Ishikawa (cell line): ENCODE data around the gene EYS.

Experiments used
- CEBPB ChIP-seq: IDR thresholded peaks from 2 replicates; pipeline ENCODE4 v1.6.1; 2012
- CREB1 ChIP-seq: IDR thresholded peaks from 2 replicates; pipeline ENCODE4 v1.6.1; 2012; ENCODE audit warnings: low read depth
- EGR1 ChIP-seq: IDR thresholded peaks from 2 replicates; pipeline ENCODE4 v1.6.1; 2012
- EP300 ChIP-seq: IDR thresholded peaks from 2 replicates; pipeline ENCODE4 v1.6.1; 2012; ENCODE audit warnings: borderline replicate concordance
- FOXM1 ChIP-seq: IDR thresholded peaks from 2 replicates; pipeline ENCODE4 v1.6.1; 2012; ENCODE audit warnings: low read depth, borderline replicate concordance
- MAX ChIP-seq: IDR thresholded peaks from 2 replicates; pipeline ENCODE4 v1.6.1; 2012
- NFIC ChIP-seq: IDR thresholded peaks from 2 replicates; pipeline ENCODE4 v1.6.1; 2012
- RAD21 ChIP-seq: IDR thresholded peaks from 2 replicates; pipeline ENCODE4 v1.6.1; 2012; ENCODE audit warnings: low read depth
- REST ChIP-seq: IDR thresholded peaks from 2 replicates; pipeline ENCODE4 v1.6.1; 2012; ENCODE audit warnings: low read depth, mild to moderate bottlenecking
- TAF1 ChIP-seq: IDR thresholded peaks from 2 replicates; pipeline ENCODE4 v1.6.1; 2012; ENCODE audit warnings: low read depth, mild to moderate bottlenecking
- TCF12 ChIP-seq: IDR thresholded peaks from 2 replicates; pipeline ENCODE4 v1.6.1; 2012; ENCODE audit warnings: low read depth
- TEAD4 ChIP-seq: IDR thresholded peaks from 2 replicates; pipeline ENCODE4 v1.6.1; 2012
- USF1 ChIP-seq: IDR thresholded peaks from 2 replicates; pipeline ENCODE4 v1.6.1; 2012
- YY1 ChIP-seq: IDR thresholded peaks from 2 replicates; pipeline ENCODE4 v1.6.1; 2012; ENCODE audit warnings: low read depth
- ZBTB7A ChIP-seq: IDR thresholded peaks from 2 replicates; pipeline ENCODE4 v1.6.1; 2012; ENCODE audit warnings: low read depth

Gene EYS

GRCh38 chr6:65452333-65452732 is 254.7 kb downstream of the EYS start:
- TF ChIP-seq NFIC (no peak), CREB1 (no peak), TCF12 (no peak), CEBPB (no peak), TAF1 (no peak), ZBTB7A (no peak)

GRCh38 chr6:65450451-65450850 is 256.6 kb downstream of the EYS start:
- TF ChIP-seq TAF1 (no peak), ZBTB7A (no peak), TEAD4 (no peak), YY1 (no peak), RAD21 (no peak), CEBPB (no peak), USF1 (no peak), EP300 (no peak), NFIC (no peak), REST (no peak), MAX (no peak)

- no peak for TF ChIP-seq EGR1
- TF ChIP-seq YY1, result no peak
- no peak for TF ChIP-seq NFIC
- no peak for TF ChIP-seq REST
- no peak for TF ChIP-seq TAF1
- TF ChIP-seq RAD21, result no peak
- TF ChIP-seq FOXM1, result no peak
- TF ChIP-seq TEAD4, result no peak
- TF ChIP-seq MAX, result no peak
- TF ChIP-seq CEBPB, result no peak
- no peak for TF ChIP-seq EP300
Observed at GRCh38 chr6:65449926-65450325, 257.1 kb downstream of the EYS start.

GRCh38 chr6:65448866-65449265 is 258.2 kb downstream of the EYS start:
- no peak for TF ChIP-seq CREB1
- no peak for TF ChIP-seq ZBTB7A
- no peak for TF ChIP-seq REST

- TF ChIP-seq TCF12, result no peak
- TF ChIP-seq EP300, result no peak
- no peak for TF ChIP-seq FOXM1
- no peak for TF ChIP-seq NFIC
- TF ChIP-seq EGR1, result no peak
- TF ChIP-seq TEAD4, result no peak
- TF ChIP-seq MAX, result no peak
- TF ChIP-seq ZBTB7A, result no peak
- no peak for TF ChIP-seq REST
- TF ChIP-seq YY1, result no peak
- no peak for TF ChIP-seq CEBPB
- TF ChIP-seq USF1, result no peak
- TF ChIP-seq TAF1, result no peak
- no peak for TF ChIP-seq CREB1
- no peak for TF ChIP-seq RAD21
Observed at GRCh38 chr6:65436281-65436680, 270.7 kb downstream of the EYS start.
